ENCODE data around the gene KLHL29.

Gene KLHL29

DNA sequence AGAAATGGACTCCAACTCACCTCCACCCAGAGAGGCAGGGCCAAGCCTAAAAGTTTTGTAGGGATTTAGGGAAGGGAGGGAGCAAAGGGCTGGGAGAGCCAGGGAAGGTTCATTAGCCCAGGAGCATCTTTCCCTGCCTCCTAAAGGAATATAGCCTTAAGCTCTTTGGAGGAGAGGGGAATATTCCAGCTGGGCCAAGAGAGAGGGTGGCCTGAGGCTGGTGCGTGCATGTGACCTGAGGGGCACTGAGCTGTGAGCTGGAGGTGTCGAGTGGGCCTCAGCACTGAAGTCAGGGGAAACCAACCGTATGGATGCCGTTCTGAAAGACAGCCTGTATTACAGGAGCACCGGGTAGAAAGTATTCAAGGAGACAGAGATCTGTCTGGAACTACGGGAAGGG is 112.6 kb downstream of the KLHL29 start:
- no peak for DNase-seq

- no peak for DNase-seq
Observed at GRCh38 chr2:23498943-23499342, 114.0 kb downstream of the KLHL29 start.

DNA sequence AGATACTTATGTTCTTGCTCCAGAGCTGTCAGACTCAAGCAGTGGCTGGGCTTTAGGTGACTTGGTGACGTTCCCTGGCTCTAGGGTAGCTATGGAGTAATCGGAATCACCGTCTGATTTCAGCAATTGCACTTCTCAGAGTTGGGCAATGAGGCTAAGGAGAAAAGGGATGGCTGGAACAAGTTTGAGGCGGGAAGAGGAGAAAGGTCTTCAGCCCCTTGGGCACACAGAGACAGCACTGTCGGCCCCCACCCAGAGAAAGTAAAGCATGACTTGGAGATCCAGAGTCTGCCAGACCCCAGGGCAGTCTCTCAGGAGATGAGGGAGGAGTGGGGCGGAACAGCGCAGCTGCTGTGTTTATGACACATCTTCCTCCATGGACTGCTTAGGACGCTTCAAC is 114.5 kb downstream of the KLHL29 start:
- no peak for DNase-seq

GRCh38 chr2:23500836-23501235 is 115.9 kb downstream of the KLHL29 start:
- no peak for DNase-seq

DNA sequence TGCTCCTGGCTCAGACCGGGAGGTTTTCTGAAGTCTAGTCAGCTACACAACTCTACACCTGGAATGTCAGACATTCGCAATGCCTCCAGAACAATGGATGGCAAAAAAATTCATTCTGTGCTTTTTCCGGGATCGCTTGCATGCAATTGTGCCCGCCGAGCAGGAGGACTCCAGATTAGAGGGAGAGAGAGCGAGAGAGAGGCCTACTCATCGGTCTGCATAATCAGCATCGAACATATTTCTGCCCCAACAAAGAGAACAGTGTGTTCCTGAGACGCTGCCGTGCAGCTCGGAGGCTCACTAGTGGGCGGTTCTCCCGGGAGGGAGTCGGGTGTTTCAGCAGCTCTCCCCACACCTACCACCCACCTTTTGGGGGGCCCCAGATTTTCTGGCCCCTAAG is 117.1 kb downstream of the KLHL29 start:
- DNase-seq = no peak

DNA sequence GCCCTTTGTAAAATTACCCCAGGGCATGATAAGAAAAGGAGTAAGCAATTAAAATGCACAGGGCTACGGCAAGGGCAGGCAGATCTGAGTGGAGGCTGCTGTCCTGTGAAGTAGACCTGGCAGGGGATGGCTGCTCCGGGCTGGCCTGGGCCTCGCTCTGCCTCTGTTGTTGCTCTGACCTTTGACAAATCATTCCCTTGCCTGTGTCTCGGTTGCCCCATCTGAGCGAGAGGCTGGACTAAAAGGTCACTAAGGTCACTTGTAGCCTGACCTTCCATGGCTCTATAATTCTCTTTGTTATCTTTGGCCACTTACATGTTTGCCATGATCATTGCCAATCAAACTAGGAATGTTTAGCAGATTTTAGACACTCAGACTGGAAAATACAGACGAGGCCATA is 118.1 kb downstream of the KLHL29 start:
- DNase-seq = no peak

DNA sequence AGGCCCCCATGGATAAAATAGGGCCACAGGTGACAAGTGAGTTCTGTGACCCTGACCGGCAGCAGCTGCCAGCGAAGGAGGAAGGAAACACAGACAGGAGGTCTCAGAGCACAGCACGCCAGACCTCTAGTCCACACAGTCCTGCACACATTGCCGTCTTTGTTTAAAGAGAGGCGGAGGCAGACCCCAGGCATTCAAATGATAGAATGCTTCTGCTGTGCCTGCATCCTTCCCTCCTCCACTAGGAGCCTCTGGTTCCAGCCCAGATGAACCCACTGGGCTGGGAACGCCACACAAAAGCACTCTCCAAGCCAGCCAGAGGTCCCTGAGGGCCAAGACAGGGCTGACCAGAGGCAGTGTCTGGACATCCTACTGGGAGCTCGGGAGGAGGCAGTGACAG is 118.7 kb downstream of the KLHL29 start:
- DNase-seq = no peak

- no peak for DNase-seq
Observed at GRCh38 chr2:23504591-23504990, 119.6 kb downstream of the KLHL29 start.

GRCh38 chr2:23505218-23505983 is 120.4 kb downstream of the KLHL29 start:
- no peak for DNase-seq

DNA sequence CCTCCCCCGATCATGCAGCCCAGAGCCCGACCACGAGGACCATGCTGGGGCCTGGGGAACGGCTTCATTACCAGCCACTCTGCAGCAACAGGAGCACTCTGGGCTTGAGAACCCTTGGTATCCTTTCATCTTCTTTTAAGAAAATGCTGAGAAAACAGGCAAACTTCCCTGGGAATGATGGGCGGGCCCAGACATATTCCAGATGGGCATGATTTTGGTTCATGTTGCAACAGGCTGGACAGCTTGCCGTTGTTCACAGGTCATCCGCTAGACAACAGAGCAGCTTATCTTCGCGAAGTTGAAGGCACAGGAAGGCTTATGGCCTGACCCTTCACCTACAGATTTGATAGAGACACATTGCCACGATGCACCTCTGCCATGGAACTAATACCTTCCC is 121.0 kb downstream of the KLHL29 start:
- no peak for DNase-seq

- no peak for DNase-seq
Observed at GRCh38 chr2:23506531-23507266, 121.7 kb downstream of the KLHL29 start.

- DNase-seq = no peak
Observed at GRCh38 chr2:23507267-23508065, 122.5 kb downstream of the KLHL29 start.

GRCh38 chr2:23508066-23508390 is 123.0 kb downstream of the KLHL29 start:
- no peak for DNase-seq

GRCh38 chr2:23509103-23509502 is 124.1 kb downstream of the KLHL29 start:
- DNase-seq = no peak

- no peak for DNase-seq
Observed at GRCh38 chr2:23509596-23510292, 124.8 kb downstream of the KLHL29 start.

- DNase-seq = no peak
Observed at GRCh38 chr2:23510471-23510870, 125.5 kb downstream of the KLHL29 start.

GRCh38 chr2:23512778-23513177 is 127.8 kb downstream of the KLHL29 start:
- DNase-seq = no peak

DNA sequence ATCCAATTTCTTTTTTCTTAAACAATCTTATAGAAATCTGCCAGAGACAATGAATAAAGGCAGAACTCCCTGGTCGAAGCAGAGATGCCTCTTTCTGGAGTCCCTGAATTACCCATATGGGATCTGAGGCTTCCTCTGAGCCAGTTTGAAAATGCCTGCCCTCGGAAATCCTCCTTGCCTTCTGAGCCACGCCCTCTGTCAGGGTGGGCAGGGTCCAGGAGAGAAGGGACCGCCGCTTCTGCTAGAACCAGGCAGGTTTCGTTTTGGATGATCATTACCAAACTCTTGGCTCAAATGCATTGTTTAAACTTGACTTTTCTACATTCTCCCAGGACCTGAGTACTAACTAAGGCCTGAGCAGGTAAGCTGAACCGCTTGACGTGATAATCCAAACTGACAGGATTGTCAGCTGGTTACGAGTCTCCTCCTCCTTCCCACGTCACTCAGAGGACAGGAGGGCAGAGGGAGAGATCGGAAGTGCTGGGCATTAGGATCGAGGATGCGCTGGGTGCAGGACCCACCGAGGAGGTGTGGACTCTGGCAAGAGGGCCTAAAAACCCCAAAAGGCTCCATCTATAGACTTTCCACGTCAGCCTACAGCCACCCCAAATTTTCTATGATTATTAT is 128.4 kb downstream of the KLHL29 start:
- no peak for DNase-seq

DNA sequence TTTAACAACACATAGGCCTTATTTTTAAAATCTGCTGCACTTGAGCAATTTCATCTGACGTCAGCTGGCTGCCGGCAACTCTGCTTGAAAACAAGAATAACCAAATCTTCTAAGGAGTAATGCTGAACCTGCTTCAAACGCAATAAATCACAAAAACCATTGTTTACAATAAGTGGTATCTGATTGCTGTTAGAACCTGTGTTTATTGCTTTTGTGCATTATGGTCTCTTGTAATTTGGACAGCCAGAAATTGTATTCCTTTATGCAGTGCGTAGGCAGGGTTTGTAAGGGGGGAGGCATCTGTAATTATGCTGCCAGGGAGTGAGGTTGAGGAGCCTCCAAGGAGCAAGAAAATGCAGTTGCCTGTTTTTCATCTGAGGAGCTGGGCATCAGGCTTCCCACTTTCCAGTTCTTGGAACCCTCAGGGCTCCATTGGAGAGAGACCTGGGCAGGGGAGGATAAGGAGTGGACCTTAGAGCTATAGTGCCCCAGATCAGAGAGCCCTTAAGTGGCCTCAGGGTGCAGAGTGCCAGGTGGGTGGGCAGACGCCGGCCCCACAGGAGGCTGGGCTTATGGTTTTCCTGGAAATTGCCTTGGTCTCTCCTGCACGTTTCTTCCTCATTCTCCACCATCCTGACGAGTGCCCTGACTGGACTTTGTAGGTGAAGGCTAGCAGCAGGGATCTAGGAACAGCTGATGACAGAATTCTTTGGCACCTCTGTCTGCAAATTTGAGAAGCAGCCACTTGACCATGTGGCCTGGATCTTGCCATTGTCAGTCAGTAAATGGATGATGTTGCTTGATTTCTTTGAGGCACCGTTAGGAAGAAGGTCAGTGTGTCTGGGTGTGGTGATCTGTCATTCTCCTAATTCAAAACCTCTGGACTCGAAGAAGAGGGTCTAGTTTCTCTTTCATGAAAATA is 129.2 kb downstream of the KLHL29 start:
- DNase-seq = no peak

GRCh38 chr2:23516520-23517256 is 131.7 kb downstream of the KLHL29 start:
- DNase-seq = no peak
